Adrenal gland (tissue), 12 donors: ENCODE measurements around the gene SEMA7A. TPM values are rescaled to one million over a fixed set of nuclear protein-coding genes. Genes with fewer than 3 reads are reported as not detected.

Experiments
- DNase-seq, 7 donors: peaks; one replicate each; pipeline ENCODE4 v3.0.0-alpha.2; 2019 to 2020
- H3K27ac ChIP-seq, 5 donors: fragments of 200-600 bp; sonication (generic) in 4 of 5; 1 replicate in 3 of 5; 2 replicates in 2 of 5; pipeline versions ENCODE4 v1.5.1 to v1.8.0; 2016 to 2020; ENCODE audit warnings: mild to moderate bottlenecking in 1 of 5
- H3K27me3 ChIP-seq: fragments of 200-600 bp; 2 replicates; pipeline ENCODE4 v1.8.0; 2021
- H3K36me3 ChIP-seq, 2 donors: fragments of 200-600 bp; replicated peaks in 1 of 2; 1 replicate in 1 of 2; 2 replicates in 1 of 2; pipeline versions ENCODE4 v1.5.1 to v1.8.0; 2018 to 2022
- H3K4me1 ChIP-seq, 2 donors: fragments of 200-600 bp; replicated peaks in 1 of 2; 1 replicate in 1 of 2; 2 replicates in 1 of 2; pipeline versions ENCODE4 v1.5.1 to v1.8.0; 2018 to 2021
- H3K4me3 ChIP-seq, 4 donors: fragments of 200-600 bp; sonication (generic) in 3 of 4; one replicate each; pipeline ENCODE4 v1.5.1; 2016 to 2018
- H3K9me3 ChIP-seq, 3 donors: fragments of 200-600 bp; sonication (generic) in 1 of 3; replicated peaks in 1 of 3; 1 replicate in 2 of 3; 2 replicates in 1 of 3; pipeline versions ENCODE4 v1.5.1 to v1.8.0; 2016 to 2021
- POLR2A ChIP-seq, 2 donors: fragments of 450-650 bp; IDR thresholded peaks; one replicate each; pipeline ENCODE4 v1.6.1; 2017; ENCODE audit warnings: antibody characterized with exemption in 2 of 2, mild to moderate bottlenecking in 2 of 2, moderate library complexity in 1 of 2
- WGBS, 4 donors: extraction: QIAGEN DNeasy Blood & Tissue Kit in 2 of 4; methylation state at CpG; one replicate each; pipeline versions ENCODE4 v1.1.5 to v1.1.7; 2013 to 2017; 5-methylcytosine and 5-hydroxymethylcytosine counted together
- intact Hi-C, 2 donors: fragments of 100-400 bp; cut with DNase I; formaldehyde crosslinking; loops; one replicate each; pipeline versions ENCODE4 v1.14.1 to v1.15.0; 2022 to 2023
- polyA plus RNA-seq, 3 donors: library from polyadenylated mRNA; stranded (reverse); fragments of 200-250 nt in 2 of 3; fragments of 350-450 nt in 1 of 3; fragmentation: Illumina TruSeq in 1 of 3; extraction: RNeasy Lipid Tissue Mini Kit (QIAGEN cat#74804) in 1 of 3; gene quantifications; one replicate each; pipeline ENCODE4 v1.2.3, GENCODE V29; 2013 to 2014
- total RNA-seq, 9 donors: library from RNA; depleted of rRNA in 4 of 9; stranded (reverse); fragments of >200 nt in 4 of 9; fragments of 120-200 nt in 1 of 9; fragmentation: NEBNext Ultra II Directional in 1 of 9; extraction: Animal tissue kit (Norgen Biotek cat#: 25700) in 1 of 9; gene quantifications; one replicate each; pipeline versions ENCODE4 v1.1.0 to v1.2.4, GENCODE V29; 2013 to 2023
- TF ChIP-seq, protein P1 (sequence below), 6 experiments: fragments of 450-650 bp in 4 of 6; fragments of 200-600 bp in 2 of 6; sonication (generic) in 1 of 6; IDR thresholded peaks; 1 replicate in 5 of 6; 2 replicates in 1 of 6; pipeline versions ENCODE4 v1.5.1 to v1.8.0; 2016 to 2021; ENCODE audit warnings: antibody characterized with exemption in 6 of 6, mild to moderate bottlenecking in 2 of 6, moderate library complexity in 1 of 6
- donor health status: healthy with polysubstance abuse.
- donor health status: Bipolar disorder and iron deficiency.
- donor health status: DM: yes; HTN: yes; CAD: no.
- donor health status: DM: no; HTN: no; CAD: no.
- donor health status: DM: no; HTN: no; CAD: no.
- donor health status: DM: yes; HTN: yes; CAD: no.

The SEMA7A gene
- total and polyA plus RNA-seq, 12 donors = 1.3 to 32.0 (median 3.7) TPM

DNA sequence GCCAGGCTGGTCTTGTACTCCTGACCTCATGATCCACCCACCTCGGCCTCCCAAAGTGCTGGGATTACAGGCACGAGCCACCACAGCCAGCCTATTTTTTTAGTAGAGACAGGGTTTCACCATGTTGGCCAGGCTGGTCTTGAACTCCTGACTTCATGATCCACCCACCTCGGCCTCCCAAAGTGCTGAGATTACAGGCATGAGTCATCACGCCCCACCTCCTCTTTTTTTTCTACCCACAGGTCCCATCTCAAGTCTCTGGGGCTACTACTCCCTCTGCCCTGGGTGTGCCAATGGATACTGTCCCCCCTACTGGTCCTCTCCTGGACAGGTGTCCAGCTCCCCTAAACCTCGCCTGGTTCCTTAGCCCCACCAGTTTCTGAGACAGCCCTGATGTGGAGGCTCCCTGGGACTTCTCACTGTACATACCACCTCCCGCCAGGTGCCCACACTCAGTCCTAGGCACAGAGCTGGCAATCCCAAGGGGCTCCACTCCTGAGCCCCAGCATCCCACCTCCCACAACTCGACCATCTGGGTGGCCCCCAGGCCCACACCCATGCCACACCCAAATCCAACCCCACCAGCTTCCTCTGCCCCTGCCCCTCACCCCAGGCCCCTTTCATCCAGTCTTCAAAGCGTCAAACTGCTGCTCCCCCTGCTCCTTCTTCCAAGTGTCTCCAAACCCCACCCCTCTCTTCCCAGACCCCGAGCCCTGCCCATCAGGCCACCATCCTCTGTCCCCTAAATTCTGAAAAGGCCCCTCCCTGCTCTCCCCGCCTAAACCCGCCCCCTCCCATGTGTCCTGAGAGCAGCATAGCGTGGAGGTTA is 53.2 kb downstream of the SEMA7A start:
- Histone ChIP-seq H3K4me3 (no peak overlapping the region), H3K27ac (no peak overlapping the region), H3K36me3 (no peaks in the 10 kb centered on the region), H3K27me3 (no peaks in the 10 kb centered on the region), H3K4me1 (no peaks in the 10 kb centered on the region), H3K9me3 (no peaks in the 10 kb centered on the region)
- 58 to 69% (median 66%) methylated on average over 12 of the region's 12 CpGs for whole genome bisulfite sequencing, 4 donors
- TF ChIP-seq POLR2A (IDR thresholded peaks at IDR 0.05) = no peak
- TF ChIP-seq, protein P1, sequence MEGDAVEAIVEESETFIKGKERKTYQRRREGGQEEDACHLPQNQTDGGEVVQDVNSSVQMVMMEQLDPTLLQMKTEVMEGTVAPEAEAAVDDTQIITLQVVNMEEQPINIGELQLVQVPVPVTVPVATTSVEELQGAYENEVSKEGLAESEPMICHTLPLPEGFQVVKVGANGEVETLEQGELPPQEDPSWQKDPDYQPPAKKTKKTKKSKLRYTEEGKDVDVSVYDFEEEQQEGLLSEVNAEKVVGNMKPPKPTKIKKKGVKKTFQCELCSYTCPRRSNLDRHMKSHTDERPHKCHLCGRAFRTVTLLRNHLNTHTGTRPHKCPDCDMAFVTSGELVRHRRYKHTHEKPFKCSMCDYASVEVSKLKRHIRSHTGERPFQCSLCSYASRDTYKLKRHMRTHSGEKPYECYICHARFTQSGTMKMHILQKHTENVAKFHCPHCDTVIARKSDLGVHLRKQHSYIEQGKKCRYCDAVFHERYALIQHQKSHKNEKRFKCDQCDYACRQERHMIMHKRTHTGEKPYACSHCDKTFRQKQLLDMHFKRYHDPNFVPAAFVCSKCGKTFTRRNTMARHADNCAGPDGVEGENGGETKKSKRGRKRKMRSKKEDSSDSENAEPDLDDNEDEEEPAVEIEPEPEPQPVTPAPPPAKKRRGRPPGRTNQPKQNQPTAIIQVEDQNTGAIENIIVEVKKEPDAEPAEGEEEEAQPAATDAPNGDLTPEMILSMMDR (IDR thresholded peaks at IDR 0.05) = no peak
- no peak for DNase-seq
- intact Hi-C loops = loop anchor here (10.0 kb wide), 3 partner anchors 104 to 384 kb away; no protein-coding TSS in a partner anchor

DNA sequence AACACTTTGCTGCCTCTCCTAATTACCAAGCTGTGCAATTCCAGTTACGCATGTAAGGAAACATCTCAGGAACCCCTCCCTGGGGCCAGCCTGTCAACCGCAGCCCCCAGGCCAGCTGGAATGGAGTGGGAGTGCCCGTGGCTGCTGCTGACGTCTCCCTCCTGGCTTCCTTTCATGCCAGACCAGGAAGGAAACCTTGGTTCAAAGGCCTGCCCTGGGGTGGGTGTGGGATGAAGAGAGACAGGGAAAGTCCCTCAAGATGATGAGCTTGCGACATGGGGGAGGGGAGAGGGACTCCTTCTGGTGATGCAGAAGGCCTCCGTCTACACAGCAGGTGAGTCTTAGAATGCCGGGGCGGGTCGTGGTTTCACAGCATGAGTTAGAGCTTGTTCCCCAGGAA is 54.9 kb downstream of the SEMA7A start:
- Histone ChIP-seq H3K4me3 (no peak overlapping the region), H3K9me3 (no peaks in the 10 kb centered on the region), H3K27ac (no peak overlapping the region), H3K27me3 (no peaks in the 10 kb centered on the region), H3K4me1 (peaks cover 0 to 12% of the 10 kb centered on the region in 2 donors), H3K36me3 (no peaks in the 10 kb centered on the region)
- WGBS, 4 donors = 57 to 90% (median 64%) methylated on average over 4 to 9 of the region's 9 CpGs
- intact Hi-C loops = loop anchor here in 1 of 2 donors (5.0 to 10.0 kb wide), 2 partner anchors 108 to 246 kb away; no protein-coding TSS in a partner anchor
- DNase-seq = no peak
- TF ChIP-seq, protein P1 (IDR thresholded peaks at IDR 0.05) = no peak
- TF ChIP-seq POLR2A (IDR thresholded peaks at IDR 0.05) = no peak

DNA sequence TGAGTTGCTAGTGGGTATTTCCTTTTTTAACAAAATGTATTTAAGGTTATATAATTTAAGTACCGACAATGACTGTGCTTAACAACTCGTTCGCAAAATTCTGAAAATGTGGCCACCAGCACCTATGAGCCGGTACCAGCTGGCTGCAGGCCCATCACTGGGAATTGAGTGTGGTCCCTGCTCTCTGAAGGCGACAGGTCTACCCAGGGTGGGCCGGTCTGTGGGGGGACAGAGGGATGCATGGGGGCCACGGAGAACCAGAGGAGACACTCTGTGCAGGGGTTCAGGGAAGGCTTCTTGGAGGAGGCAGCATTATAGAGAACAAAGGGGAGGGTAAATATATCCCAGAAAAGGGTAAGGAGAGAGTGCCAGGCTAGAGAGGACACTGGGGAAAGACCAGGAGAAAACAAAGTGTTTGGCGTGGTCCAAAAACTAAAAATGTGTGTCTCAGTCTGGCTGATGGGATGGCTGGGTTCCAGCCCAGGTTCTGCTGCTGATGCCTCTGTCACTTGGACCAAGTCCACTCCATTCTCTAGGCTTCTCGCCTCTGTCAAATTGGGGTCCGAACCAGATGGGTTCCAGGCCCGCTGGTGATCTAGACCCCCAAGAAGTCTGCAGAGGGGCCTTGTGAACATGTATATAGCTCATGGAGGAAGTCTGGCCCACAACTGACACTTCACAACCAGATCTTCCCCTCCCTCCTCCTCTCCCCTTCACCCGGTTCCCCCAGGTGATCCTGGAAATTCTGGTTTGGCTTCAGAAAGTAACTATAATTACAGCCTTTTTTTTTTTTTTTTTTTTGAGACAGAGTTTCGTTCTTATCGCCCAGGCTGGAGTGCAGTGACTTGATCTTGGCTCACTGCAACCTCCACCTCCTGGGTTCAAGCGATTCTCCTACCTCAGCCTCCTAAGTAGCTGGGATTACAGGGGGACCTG is 55.7 kb downstream of the SEMA7A start:
- TF ChIP-seq, protein P1 (IDR thresholded peaks at IDR 0.05) = no peak
- no peak for TF ChIP-seq POLR2A (IDR thresholded peaks at IDR 0.05)
- WGBS, 4 donors = 80 to 89% (median 87%) methylated on average over 15 of the region's 15 CpGs
- no peak for DNase-seq
- Histone ChIP-seq H3K36me3 (no peaks in the 10 kb centered on the region), H3K9me3 (no peaks in the 10 kb centered on the region), H3K4me3 (no peak overlapping the region), H3K4me1 (peaks cover 0 to 19% of the 10 kb centered on the region in 2 donors), H3K27ac (no peak overlapping the region), H3K27me3 (no peaks in the 10 kb centered on the region)
- intact Hi-C loops = loop anchor here in 1 of 2 donors (5.0 to 10.0 kb wide), 2 partner anchors 109 to 247 kb away; no protein-coding TSS in a partner anchor
